ENCODE results near the gene SFXN4.
A peak's percentile ranks its signal among the peaks of the same experiment; 100 is the strongest.
"Not testable (repeated sequence)": the region's sequence is repeated elsewhere in the genome, so short reads cannot be mapped to it uniquely, and the experiment has no call there.

SFXN4 gene

GRCh38 chr10:119190954-119191785 is 25.7 kb upstream of the SFXN4 start:
- no peak for DNase-seq (ENCODE audit: extremely low read depth in 1 of 2, low read depth in 1 of 2)

DNA sequence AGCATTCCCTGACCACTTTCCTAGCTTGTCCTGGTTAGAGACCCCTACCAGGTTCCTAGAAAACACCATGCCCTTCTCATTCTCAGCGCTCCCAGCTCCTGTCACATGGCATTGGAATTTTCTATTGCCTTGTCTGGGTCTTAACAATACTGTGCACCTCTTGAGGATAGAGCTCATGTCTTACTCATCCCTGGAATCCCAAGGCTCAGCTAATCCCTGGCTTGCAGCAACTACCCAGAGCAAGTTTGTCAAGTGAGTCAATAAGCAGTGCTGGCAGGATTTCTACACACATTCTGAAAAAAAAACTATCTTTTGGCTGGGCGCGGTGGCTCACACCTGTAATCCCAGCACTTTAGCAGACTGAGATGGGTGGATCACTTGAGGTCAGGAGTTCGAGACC is 24.8 kb upstream of the SFXN4 start:
- no peak for DNase-seq (ENCODE audit: extremely low read depth in 1 of 2, low read depth in 1 of 2)

GRCh38 chr10:119189811-119190282 is 24.3 kb upstream of the SFXN4 start:
- DNase-seq (ENCODE audit: extremely low read depth in 1 of 2, low read depth in 1 of 2), result no peak

GRCh38 chr10:119183664-119184412 is 18.3 kb upstream of the SFXN4 start:
- DNase-seq (ENCODE audit: extremely low read depth in 1 of 2, low read depth in 1 of 2), result no peak

DNA sequence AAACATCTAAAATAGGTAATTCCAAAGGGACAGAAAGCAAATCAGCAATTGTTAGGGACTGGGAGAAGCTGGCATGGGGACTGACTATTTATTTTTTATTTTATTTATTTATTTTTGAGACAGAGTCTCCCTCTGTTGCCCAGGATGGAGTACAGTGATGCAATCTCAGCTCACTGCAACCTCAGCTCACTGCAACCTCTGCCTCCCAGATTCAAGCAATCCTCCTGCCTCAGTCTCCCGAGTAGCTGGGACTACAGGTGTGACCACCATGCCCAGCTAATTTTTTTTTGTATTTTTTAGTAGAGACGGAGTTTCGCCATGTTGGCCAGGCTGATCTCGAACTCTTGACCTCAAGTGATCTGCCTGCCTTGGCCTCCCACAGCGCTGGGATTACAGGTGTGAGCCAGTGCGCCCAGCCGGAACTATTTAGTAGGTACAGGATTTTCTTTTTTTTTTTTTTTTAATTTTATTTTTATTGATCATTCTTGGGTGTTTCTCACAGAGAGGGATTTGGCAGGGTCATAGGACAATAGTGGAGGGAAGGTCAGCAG is 15.4 kb upstream of the SFXN4 start:
- not testable (repeated sequence) for DNase-seq (ENCODE audit: extremely low read depth in 1 of 2, low read depth in 1 of 2)

- peak; percentile 90 to 91 for DNase-seq (ENCODE audit: extremely low read depth in 1 of 2, low read depth in 1 of 2)
These were observed 13.0 kb upstream of the SFXN4 start, which contains the start of gene PRDX3 for GRCh38 chr10:119178372-119179119. PRDX3 (minus strand) TSS chr10:119178812; CDS start chr10:119178790, 22 bp downstream.

- peak in 1 of 2 donors; percentile 32 for DNase-seq (ENCODE audit: extremely low read depth in 1 of 2, low read depth in 1 of 2)
These were observed 12.3 kb upstream of the SFXN4 start for GRCh38 chr10:119177708-119178371.

GRCh38 chr10:119176166-119176565 is 10.7 kb upstream of the SFXN4 start:
- DNase-seq (ENCODE audit: extremely low read depth in 1 of 2, low read depth in 1 of 2), result no peak

DNA sequence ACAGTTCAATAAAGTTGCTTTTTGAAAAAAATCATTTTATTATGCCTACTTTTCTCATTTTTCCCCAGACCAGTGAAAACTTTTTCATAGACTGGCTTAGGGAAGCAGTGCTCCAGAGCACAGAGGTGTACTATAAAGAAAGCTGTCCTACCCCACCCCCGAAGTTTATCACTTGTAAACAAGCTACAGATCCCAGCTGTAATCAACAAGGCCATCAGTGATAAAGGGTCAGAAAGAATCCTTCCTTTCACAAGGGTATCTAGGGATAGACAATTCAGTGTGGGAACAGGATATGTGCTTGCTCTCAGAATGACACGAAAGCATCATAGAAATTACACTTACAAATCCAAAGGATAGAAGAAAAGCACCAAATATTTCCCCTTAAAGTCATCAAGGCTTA is 8.6 kb upstream of the SFXN4 start:
- DNase-seq (ENCODE audit: extremely low read depth in 1 of 2, low read depth in 1 of 2), result no peak

DNA sequence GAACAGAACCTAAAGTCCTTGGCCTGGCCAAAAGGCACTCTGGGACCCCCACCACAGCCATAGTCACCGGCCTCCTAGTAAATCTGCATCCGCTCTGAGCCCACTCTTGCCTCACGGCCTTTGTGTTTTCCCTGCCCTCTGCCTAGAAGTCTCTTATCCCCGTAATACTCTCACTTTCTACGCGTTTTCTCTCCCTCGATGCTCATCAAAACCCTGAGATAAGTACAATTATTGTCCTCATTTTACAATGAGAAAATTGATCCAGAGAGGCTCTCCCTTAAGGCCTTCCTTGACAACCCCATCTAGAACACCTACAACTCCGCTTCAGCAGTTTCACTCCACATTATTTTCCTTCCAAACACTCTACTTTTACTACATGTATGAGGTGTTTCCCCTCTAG is 1.5 kb upstream of the SFXN4 start:
- no peak for DNase-seq (ENCODE audit: extremely low read depth in 1 of 2, low read depth in 1 of 2)

DNA sequence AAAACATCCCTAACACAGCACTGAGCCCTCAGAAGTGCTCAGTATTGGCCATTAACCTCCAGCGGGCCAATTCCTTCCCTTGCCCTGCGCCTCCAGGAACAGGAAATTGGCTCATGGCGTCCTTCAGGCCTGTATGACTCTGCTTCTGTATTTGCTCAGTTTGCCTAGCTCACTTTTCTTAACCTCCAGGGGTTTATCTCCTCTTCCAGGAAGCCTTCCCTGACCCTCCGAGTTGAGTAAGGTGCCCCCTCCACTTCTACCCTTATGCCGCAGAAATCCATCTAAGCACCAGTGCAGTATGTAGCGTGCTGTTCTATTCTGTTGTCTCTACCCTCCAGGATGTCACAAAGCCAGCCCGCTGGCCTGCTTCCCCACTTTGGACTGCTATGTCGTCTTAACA is 1.1 kb upstream of the SFXN4 start:
- no peak for DNase-seq (ENCODE audit: extremely low read depth in 1 of 2, low read depth in 1 of 2)

DNA sequence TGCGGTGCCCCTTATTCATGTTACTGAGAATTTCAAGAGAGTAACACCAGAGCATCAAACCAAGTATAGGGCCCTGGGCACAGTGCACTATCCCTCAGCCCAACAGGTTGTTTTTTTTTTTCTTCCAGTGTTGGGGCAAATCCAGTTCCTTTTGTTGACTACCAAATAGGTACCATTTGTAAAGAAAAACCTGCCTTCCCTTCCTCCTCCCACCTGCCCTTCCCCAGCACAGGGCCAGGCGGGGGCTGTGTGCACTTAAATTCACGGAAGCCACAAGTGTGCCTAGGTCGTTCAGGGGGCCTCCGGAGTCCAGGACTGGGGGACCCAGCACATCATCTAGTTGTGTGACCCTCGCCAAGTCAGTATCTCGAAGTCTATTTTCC is 595 bp upstream of the SFXN4 start:
- no peak for DNase-seq (ENCODE audit: extremely low read depth in 1 of 2, low read depth in 1 of 2)

GRCh38 chr10:119162452-119163092 is 2.9 kb downstream of the SFXN4 start:
- DNase-seq (ENCODE audit: extremely low read depth in 1 of 2, low read depth in 1 of 2), result no peak

- no peak for DNase-seq (ENCODE audit: extremely low read depth in 1 of 2, low read depth in 1 of 2)
These were observed 3.6 kb downstream of the SFXN4 start for GRCh38 chr10:119161680-119162451.

DNA sequence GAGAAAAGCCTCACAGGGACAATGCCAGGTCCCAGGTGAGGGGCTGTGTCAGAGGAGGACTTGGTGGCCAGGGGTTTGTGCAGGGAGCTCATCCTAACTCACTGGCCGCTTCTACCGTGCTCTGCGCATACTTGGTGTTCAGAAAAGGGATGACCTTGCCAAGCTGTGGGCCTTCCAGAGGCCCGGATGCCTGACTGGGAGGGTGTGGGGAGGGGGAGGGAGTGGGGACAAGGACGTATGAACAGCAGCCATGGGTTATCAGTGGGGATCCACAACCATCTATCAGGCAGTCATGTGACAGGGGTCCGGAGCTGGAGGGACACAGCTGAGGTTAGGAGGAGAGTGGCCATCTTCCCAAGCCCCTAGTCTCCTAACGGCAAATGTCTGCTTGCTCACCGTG is 6.2 kb downstream of the SFXN4 start:
- no peak for DNase-seq (ENCODE audit: extremely low read depth in 1 of 2, low read depth in 1 of 2)

- no peak for DNase-seq (ENCODE audit: extremely low read depth in 1 of 2, low read depth in 1 of 2)
These were observed 11.9 kb downstream of the SFXN4 start for GRCh38 chr10:119153661-119154060.

- no peak for DNase-seq (ENCODE audit: extremely low read depth in 1 of 2, low read depth in 1 of 2)
These were observed 12.5 kb downstream of the SFXN4 start for GRCh38 chr10:119153041-119153440.

DNA sequence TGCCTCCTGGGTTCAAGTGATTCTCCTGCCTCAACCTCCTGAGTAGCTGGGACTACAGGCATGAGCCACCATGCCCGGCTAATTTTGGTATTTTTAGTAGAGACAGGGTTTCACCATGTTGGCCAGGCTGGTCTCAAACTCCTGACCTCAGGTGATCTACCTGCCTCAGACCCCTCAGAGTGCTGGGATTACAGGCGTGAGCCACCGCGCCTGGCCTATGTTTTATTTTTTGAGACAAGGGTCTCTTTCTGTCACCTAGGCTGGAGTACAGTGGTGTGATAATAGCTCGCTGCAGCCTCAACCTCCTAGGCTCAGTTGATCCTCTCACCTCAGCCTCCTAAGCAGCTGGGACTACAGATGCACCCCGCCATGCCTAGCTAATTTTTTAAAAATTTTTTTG is 13.9 kb downstream of the SFXN4 start:
- not testable (repeated sequence) for DNase-seq (ENCODE audit: extremely low read depth in 1 of 2, low read depth in 1 of 2)

DNA sequence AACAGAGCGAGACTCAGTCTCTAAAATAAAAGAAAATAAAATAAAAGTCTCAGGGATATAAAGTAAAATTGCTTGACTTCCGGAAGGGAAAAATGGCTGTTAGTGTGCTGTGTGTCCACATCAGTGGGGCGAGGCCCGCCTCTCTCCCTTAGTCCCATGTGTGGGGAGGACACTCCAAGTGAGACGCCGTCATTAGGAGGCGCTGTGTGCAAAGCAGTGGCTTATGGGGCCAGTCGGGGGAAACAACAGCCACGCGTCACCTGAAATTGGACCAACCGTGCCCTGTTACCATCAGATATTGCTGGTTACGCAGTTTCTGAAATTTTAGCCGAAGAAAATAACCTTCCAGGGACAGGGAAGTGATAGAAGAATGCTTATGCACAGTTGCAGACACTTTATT is 15.8 kb downstream of the SFXN4 start:
- DNase-seq (ENCODE audit: extremely low read depth in 1 of 2, low read depth in 1 of 2), result no peak
